Measurements from ENCODE around the gene ARHGAP10.

GRCh38 chr4:147764337-147764736 is 32.4 kb downstream of the ARHGAP10 start:
- no peak for TF ChIP-seq CTCF (conservative IDR thresholded peaks at IDR 0.05; ENCODE audit: low read depth, low read length)
- no peak for TF ChIP-seq EZH2 (IDR thresholded peaks at IDR 0.05; ENCODE audit: low read length, unreplicated experiment)
- TF ChIP-seq EZH2phosphoT487 (IDR thresholded peaks at IDR 0.05; ENCODE audit: borderline replicate concordance, low read length): no peak
